ENCODE results near the gene JADE2.
"Not testable (repeated sequence)": the region's sequence is repeated elsewhere in the genome, so short reads cannot be mapped to it uniquely, and the experiment has no call there.

JADE2 gene

DNA sequence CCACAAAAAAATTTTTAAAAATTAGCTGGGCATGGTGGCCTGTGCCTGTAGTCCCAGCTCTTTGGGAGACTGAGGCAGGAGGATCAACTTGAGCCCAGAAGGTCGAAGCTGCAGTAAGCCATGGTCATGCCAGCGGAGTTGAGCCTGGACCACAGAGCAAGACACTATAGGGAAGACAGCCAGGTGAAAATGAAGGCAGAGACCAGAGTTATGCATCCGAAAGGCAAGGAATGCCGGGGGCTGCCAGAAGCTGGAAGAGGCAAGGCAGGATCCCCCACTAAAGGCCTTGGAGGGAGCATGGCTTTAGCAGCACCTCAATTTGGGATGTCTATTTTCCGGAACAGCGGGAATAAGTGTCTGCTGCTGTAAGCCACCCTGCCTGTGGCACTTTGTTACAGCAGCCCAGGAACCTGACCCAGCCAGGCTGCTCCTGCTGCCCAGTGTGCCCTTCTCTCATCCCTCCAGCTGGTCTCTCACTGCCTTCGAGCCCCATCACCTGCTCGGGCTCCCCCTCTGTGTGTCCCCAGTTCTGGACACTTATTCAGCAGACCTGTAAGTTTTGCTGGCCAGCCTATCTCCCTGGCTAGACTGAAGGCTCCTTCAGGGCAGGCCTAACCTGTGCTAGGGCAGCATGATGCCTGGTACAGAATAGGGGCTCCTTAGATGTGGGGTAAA lies 16.8 kb upstream of the JADE2 start:
- DNase-seq = no peak

- DNase-seq = no peak
These were observed 16.0 kb upstream of the JADE2 start for GRCh38 chr5:134509308-134510040.

DNA sequence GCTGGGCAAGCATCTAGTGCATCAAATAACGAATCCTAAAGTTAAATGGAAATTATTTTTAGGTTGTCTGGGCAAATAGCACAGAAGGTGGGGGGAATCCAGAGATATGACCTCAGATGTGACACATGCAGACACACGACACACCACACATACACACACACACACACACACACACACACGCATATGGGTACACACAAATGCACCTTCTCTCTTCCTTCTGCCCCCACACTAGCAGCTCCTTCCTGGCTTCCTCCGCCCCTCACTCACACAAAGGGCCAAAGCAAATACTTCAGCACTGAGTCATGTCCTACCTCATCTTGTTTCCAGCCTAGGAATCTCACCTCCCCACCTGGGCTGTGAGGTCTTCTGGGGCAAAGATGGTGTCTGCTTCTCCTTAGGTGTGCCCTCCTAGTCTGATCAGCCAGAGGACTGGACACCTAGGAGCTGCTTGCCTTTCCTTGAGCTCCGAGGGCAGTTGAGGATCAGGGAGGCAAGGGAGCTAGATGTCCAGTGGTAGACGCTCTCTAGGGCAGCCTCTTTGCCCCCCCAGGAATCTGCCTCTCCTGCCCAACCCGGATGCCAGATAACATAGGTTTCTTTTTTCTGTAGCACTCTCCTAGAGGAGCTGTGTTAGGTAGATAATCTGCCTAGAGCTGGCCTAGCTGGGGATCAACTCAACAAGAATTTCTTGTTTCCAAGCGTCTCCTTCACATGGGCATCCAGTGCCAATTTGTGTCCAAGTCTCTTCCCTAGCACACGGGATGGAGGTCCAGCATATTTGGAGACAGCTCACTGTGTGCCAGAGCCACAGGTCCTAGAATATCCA lies 14.3 kb upstream of the JADE2 start:
- no peak for DNase-seq

DNA sequence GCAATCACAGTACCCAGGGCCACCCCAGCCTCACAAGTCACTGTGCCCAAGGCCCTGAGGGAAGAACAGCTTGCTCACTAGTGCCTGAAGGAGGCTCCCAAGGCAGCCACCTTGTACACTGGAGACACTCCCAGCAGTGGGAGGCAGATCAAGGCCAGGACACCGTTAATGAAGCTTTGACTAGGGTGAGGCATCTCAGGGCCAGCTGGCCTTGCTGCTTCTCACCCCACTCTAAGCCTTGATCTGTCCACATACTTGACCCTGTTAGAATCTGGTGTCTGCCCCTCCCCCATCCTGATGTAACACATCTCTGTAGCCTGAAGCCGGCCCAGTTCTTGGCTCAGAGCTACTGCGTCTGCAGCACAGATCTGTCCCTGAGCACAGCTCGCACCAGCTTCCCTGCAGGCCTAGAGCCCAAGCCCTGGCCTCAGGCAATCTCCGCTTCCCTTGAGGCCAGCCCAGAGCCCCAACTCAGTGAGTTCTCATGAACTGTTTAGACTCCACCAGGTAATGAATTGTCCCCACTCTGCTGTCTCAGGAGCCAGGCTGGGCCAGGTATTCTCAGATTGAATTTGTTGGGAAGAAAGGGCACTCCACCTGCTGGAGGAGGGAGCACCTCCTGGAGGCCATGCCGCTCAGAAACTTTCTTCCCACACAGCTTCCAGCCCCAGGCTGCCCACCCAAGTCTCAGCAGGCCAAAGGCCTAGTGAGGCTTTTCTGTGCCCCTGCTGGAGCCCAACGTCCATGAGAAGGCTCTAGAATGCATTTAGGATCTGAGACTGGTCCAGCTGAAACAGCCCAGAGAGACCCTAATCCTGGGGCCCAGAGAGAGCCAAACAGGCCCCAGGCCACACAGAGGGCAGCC lies 13.4 kb upstream of the JADE2 start:
- DNase-seq = no peak

DNA sequence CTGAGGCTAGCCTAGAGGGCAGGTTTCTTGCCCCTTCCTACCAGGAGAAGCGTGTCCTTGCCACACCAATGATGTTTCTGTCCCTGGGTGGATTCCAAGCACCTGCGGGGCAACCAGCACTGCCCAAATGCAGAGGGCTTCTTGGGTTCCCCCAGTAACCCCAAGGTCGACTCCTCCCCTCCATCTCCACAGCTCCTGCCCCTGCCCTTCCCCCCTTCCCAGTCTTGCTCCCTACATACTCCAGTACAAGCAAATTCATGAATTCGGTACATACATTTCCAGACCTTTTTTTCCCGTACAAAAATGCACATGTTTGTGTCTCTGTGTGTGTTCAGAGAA lies 12.8 kb upstream of the JADE2 start:
- DNase-seq = no peak

DNA sequence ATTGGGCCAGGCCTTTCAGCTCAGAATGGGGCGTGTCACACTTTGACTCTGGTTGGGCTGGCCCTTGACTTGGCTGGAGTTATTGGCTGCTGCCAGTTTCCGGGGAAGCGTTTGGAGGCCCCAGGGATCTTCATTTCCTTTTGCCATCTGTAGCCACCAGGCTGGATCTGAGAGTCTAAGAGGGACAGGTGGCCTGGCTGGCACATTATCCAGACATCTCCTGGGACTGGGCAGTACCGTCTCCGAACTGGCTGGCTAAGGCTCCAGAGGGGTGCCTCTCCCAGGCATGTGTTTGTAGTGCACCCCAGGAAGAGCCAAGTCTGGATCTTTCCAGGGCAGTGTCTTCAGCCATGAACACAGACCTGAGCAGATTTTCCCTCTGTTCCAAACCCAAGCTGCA lies 9.7 kb upstream of the JADE2 start:
- DNase-seq = no peak

- not testable (repeated sequence) for DNase-seq
These were observed 8.5 kb upstream of the JADE2 start for GRCh38 chr5:134516984-134517383.

DNA sequence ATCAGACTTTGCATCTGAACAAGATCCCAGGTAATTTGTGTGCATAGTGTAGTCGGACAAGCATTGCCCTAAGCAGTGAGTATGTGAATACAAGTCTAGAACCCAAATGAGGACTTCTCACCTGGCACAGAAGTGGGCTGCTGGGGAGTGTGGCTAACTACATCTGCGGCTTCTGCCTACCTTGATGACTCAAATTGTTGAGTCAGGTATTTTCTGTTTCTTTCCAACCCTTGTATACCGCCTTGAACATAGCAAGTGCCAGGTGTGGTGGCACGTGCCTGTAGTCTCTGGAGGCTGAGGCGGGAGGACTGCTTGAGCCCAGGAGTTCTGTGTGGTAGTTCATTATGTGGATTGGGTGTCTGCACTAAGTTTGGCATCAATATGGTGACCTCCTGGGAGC lies 7.9 kb upstream of the JADE2 start:
- no peak for DNase-seq

- DNase-seq = no peak
These were observed 5.5 kb upstream of the JADE2 start for GRCh38 chr5:134519989-134520388.

DNA sequence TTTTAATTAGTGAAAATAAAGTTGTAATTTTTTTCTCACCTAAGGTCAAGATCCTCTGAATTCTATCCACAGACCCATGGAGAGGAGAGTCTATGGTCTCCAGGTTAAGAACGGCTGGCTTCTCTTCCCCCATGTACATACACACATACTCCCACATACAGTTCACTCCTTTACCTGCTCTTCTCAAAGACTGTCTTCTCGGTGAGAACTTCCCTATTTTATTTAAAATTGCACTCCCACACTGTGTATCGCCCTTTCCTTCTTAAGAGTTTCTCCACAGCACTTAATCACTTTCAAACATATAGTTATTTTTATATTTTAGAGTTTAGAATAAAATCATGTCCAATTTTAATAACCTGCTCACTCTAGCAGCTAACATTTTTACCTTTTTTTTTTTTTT lies 3.6 kb upstream of the JADE2 start:
- peak in 1 of 2 donors; percentile 50 for DNase-seq

DNA sequence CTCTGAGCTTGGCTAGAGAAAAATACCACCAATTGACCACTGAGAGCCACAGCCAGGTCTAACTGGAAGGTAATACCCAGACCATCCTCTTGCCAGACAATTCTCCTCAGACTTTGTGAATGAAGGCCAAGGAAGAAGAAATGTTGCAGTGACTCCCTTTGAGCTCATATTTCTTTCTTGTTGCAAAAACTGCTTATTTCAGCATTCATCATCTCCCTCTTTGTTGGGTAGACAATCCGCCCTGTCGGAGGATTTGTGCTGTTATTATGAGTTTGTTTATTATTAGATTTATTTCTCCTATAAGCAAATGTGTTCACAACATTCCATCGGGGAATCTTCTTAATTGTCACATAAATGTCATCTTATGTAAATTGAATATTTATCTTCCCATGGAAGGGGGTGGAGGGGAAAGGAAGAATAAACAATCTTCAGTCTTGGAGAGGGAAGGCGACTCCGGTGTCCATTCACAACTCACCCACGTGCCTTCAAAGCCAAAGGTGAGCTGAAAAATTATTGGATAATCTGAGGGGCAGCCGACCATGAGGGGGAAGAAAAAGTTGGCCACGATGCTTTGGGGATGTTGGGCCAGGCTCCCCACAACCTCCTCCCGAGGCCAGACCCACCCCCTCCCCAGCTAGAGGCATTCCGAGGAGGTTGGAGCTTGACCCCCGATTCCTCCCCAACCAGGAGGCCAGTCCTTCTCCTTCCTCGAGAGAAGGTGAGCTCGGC lies 1.8 kb upstream of the JADE2 start:
- DNase-seq = no peak

- peak; percentile 54 to 71 for DNase-seq
These were observed 1.1 kb upstream of the JADE2 start for GRCh38 chr5:134524272-134524825.

GRCh38 chr5:134525683-134526482 lies 413 bp downstream of the JADE2 start:
- peak in 1 of 2 donors; percentile 32 for DNase-seq

- DNase-seq = peak; percentile 57 to 67
These were observed 1.1 kb downstream of the JADE2 start for GRCh38 chr5:134526483-134527155.

DNA sequence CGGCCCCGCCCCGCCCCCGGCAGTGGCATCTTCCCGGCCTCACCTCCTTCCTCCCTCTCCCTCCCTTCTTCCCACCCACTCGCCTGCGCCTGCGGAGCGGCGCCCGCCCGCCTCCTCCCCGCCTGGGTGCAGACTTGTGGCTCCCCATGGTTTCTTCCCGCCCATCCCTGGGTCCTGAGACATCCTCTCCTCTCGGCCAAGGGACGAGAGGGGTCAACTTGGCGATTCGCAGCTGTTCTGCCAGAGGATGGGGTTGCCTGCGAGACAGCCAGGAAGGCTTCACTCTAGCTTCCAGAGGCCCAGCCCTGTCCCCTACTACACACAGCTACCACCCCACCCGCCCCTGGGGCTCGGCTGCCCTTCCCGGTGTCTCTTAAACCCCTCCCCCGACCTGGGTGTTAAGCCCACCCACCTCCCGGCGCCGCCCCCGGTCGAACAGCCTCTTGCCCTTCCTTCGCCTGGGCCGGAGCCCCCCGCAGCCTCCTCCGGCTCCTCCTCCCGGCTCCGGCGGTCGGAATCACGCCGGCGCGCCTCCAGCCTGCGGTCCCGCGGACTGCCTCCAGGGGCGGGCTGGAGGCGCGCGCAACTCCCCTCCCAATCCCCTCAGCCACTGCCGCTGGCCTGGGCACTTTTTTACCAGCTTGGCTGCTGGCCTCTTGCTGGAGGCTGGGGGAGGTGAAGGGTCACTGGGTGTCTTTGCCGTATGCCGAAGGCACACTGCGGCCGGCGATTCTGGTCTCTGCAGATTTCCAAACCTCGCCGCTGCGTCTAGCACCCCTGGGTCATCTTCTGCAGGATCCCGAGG lies 1.9 kb downstream of the JADE2 start:
- peak; percentile 79 to 90 for DNase-seq

DNA sequence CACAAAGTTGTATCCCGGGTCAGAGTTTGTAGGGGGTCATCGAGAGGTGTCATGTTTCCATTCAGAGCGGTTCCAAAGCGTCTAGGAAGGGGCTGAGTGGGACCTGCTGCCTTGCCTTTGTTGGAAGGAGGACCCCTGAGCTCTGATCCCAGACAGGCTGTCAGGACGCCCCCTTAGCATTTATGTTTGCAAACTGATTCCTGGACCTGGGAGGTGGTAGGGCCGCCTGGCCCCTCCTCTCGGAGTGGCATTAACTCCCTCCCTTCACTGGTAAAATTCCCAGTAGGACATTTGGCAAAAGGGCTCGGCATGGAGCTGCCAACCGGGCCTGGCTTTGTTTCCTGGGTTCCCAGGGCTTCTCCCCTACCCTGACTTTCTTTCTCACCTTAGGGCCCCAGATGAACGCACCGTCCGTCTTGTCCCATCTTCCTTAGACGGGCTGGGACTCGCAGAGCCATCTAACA lies 2.5 kb downstream of the JADE2 start:
- no peak for DNase-seq

DNA sequence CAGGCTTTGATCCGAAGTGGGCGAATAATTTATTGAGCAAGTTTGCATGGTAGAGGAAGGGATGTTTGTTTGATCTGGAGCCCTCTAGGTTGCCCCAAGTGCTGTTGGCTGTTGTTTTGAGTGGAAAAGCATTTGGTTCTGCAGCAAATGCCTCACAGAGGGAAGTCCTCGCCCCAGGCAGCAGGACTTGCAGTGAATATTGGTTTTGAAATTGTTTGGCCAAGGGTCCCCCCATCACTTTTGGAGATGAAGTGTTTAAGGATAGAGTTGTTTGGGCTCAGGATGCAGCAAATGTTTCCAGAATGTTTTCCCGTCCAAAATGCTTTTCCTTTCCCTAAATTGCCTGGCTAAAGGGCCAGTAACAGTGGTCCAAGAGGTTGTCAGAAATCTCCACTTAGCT lies 3.1 kb downstream of the JADE2 start:
- DNase-seq = no peak

DNA sequence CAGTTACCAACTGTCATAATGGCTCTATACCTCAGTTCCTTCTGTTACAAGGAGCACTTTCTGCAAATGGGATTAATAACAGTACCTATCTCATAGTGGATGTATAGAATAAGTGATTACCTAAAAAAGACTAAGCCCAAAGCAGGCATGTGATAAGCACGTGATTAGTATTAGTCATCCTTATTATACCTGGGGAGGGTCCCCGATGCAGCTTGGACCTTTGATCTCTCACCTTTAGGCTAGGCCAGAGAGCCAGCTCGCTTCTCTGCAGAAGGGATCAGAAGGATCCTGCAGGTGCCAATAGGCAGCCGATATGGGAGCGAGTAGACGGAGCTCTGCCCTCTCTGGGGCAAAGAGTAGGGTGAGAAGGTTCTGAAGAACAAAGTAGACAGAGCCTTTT lies 4.0 kb downstream of the JADE2 start:
- DNase-seq = no peak

DNA sequence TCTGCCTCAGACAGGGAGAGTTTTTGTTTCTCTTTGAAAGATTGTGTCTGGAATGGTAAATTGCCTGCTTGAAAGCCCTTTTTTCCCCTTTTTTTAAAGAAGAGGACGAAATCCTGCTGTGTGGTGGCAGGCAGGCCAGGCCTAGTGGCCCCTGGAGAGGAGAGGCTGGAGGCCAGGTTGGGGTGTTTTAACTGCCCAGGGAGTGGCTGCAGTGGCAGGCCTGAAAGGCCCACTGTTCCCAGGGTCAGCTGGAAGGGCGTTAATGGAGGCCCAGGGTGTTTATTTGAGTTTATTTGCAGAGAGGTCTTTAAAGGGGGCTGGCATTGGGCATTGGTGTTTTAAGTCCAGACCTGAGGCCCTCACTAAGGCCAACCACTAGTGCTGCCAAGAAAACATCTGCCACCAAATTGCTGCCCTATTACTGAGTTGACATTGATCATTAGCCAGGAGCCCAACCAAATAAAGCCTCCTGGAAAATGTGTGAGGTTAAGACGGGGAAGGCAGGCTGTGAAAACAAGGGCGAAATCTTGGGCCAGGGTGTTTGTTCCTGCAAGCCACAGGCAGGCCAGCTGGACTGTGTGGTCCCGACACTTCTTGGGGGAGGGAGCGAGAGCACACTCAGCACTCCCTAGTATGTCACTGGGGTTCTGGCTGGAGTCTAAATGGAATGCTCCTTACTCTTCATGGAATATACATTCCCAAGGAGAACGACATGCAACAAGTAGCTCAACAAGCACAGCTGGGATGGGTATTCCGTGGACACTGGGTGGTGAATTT lies 5.0 kb downstream of the JADE2 start:
- DNase-seq = no peak

Data from bone marrow (tissue), 2 donors.